HEK293T (cell line): ENCODE results near the gene STN1.
"Not testable (repeated sequence)": the region's sequence is repeated elsewhere in the genome, so short reads cannot be mapped to it uniquely, and the experiment has no call there.

Experiments
- CTCF ChIA-PET: fragments of 350-600 bp; formaldehyde crosslinking; extraction: SDS; loops from one replicate; lab custom pipeline; 2021; ENCODE audit warnings: antibody characterized with exemption, inconsistent platforms; lab: Yijun Ruan, JAX
- POLR2A ChIA-PET: fragments of 350-600 bp; formaldehyde crosslinking; extraction: SDS; loops from one replicate; lab custom pipeline; 2020; ENCODE audit warnings: antibody characterized with exemption, inconsistent platforms; lab: Yijun Ruan, JAX
- DNase-seq: peaks from one replicate; pipeline ENCODE4 v3.0.0; 2012; ENCODE audit warnings: mixed read lengths; ENCODE audit errors: extremely low spot score
- ARNT ChIP-seq: fragments of 450-650 bp; IDR thresholded peaks from 2 replicates; pipeline ENCODE4 v1.6.1; 2017; ENCODE audit warnings: mild to moderate bottlenecking
- BHLHE40 ChIP-seq: fragments of 450-650 bp; IDR thresholded peaks from 2 replicates; pipeline ENCODE4 v1.6.1; 2016; ENCODE audit warnings: mild to moderate bottlenecking, moderate library complexity, borderline replicate concordance
- CTBP1 ChIP-seq: fragments of 450-650 bp; IDR thresholded peaks from 2 replicates; pipeline ENCODE4 v1.6.1; 2016; ENCODE audit warnings: borderline replicate concordance
- ELF4 ChIP-seq: fragments of 450-650 bp; IDR thresholded peaks from 2 replicates; pipeline ENCODE4 v1.6.1; 2017; ENCODE audit warnings: antibody characterized with exemption
- FOXA1 ChIP-seq: fragments of 450-650 bp; IDR thresholded peaks from 2 replicates; pipeline ENCODE4 v1.6.1; 2016; ENCODE audit warnings: mild to moderate bottlenecking
- FOXK2 ChIP-seq: fragments of 450-650 bp; IDR thresholded peaks from 2 replicates; pipeline ENCODE4 v1.6.1; 2016; ENCODE audit warnings: mild to moderate bottlenecking
- FOXM1 ChIP-seq: fragments of 450-650 bp; IDR thresholded peaks from 2 replicates; pipeline ENCODE4 v1.6.1; 2017; ENCODE audit warnings: mild to moderate bottlenecking, borderline replicate concordance
- HDGF ChIP-seq: fragments of 450-650 bp; IDR thresholded peaks from 2 replicates; pipeline ENCODE4 v1.6.1; 2017; ENCODE audit warnings: antibody characterized with exemption, borderline replicate concordance
- L3MBTL2 ChIP-seq: fragments of 450-650 bp; conservative IDR thresholded peaks from 2 replicates; pipeline ENCODE4 v1.6.1; 2016; ENCODE audit warnings: mild to moderate bottlenecking
- LEF1 ChIP-seq: fragments of 450-650 bp; IDR thresholded peaks from 2 replicates; pipeline ENCODE4 v1.6.1; 2017; ENCODE audit warnings: mild to moderate bottlenecking, borderline replicate concordance
- NFRKB ChIP-seq: fragments of 450-650 bp; IDR thresholded peaks from 2 replicates; pipeline ENCODE4 v1.6.1; 2016; ENCODE audit warnings: mild to moderate bottlenecking, moderate library complexity
- SP1 ChIP-seq: fragments of 450-650 bp; IDR thresholded peaks from 2 replicates; pipeline ENCODE4 v1.6.1; 2017
- SUZ12 ChIP-seq: fragments of 450-650 bp; IDR thresholded peaks from 2 replicates; pipeline ENCODE4 v1.6.1; 2016; ENCODE audit warnings: mild to moderate bottlenecking
- TARDBP ChIP-seq: fragments of 450-650 bp; IDR thresholded peaks from 2 replicates; pipeline ENCODE4 v1.6.1; 2016
- ZNF384 ChIP-seq: fragments of 450-650 bp; IDR thresholded peaks from 2 replicates; pipeline ENCODE4 v1.6.1; 2016
- TF ChIP-seq, protein P1 (sequence below): fragments of 450-650 bp; IDR thresholded peaks from 2 replicates; pipeline ENCODE4 v1.6.1; 2016

The STN1 gene

DNA sequence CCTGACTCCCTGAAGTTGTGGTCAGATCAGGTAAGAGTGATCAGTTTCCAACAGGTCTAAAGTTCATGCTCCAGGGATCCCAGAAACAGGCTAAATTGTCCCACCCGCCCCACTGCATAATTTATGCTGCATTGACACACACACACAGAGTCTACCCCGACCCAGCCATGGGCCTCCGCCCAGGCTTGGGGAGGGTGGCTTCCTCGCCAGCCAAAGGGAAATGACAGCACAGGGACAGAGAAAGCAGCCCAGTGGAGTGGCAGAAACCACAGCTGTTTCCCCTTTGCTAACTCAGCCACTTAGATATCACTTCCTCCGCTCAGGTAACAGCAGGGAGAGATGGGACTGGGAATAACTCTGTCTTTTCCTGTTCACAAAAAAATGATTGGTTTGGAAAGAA, 72.0 kb downstream of the STN1 start:
- TF ChIP-seq SP1, result no peak
- POLR2A ChIA-PET, result no interaction called here
- no peak for DNase-seq
- CTCF ChIA-PET, result no interaction called here

DNA sequence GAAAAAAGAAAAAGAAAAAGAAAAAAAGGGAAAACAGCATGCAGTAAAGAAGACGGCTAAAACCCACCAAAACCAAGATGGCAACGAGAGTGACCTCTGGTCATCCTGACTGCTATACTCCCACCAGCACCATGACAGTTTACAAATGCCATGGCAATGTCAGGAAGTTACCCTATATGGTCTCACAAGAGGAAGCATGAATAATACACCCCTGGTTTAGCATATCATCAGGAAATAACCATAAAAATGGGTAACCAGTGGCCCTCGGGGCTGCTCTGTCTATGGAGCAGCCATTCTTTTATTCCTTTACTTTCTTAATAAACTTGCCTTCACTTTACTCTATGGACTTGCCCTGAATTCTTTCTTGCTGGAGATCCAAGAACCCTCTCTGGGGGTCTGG, 72.6 kb downstream of the STN1 start:
- CTCF ChIA-PET, DNase-seq, POLR2A ChIA-PET: not testable (repeated sequence)

DNA sequence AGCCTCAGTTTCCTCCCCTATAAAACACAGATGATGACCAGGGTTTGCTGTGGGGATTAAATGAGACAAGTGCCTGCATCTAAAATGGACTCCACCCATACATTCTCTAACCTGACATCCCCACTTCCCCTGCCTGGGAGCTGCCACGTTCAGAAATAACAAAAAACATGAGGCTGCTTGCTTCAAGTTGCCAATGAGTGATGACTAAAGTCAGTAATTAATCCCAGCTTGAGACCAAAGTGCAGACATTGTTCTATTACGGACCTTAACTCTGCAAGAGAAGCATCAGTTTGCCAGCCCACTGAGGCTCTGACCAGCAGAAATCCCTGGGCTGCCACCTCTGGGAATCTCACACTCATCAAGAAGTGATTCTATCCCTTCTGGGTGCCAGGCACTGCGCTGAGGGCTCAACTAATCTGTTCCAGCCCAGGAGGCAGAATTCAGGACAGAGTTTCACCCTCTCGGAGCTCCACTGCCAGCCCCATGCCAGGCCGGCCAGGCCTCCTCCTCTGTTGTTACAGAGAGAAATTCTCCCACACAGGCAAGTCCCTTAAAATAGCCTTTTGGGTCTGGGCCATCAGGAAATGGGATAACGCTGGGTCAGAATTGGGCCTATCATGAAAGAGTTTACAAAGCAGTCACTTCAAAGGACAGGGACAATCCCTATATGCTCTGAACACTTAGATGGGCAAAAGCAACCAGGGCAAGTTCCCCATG, 74.0 kb downstream of the STN1 start:
- POLR2A ChIA-PET, result no interaction called here
- DNase-seq, result no peak
- CTCF ChIA-PET, result interaction anchor here (0.6 kb wide), 1 partner anchor 148 kb away, joined by 3 read pairs; no protein-coding TSS in a partner anchor
- no peak for TF ChIP-seq L3MBTL2
- TF ChIP-seq LEF1, result no peak
- TF ChIP-seq FOXA1, result no peak
- no peak for TF ChIP-seq NFRKB
- no peak for TF ChIP-seq ELF4
- no peak for TF ChIP-seq CTBP1
- TF ChIP-seq BHLHE40, result no peak
- TF ChIP-seq TARDBP, result no peak
- TF ChIP-seq SP1, result no peak
- TF ChIP-seq, protein P1, sequence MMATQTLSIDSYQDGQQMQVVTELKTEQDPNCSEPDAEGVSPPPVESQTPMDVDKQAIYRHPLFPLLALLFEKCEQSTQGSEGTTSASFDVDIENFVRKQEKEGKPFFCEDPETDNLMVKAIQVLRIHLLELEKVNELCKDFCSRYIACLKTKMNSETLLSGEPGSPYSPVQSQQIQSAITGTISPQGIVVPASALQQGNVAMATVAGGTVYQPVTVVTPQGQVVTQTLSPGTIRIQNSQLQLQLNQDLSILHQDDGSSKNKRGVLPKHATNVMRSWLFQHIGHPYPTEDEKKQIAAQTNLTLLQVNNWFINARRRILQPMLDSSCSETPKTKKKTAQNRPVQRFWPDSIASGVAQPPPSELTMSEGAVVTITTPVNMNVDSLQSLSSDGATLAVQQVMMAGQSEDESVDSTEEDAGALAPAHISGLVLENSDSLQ, result no peak

- POLR2A ChIA-PET, result interaction anchor here (1.2 kb wide), 1 partner anchor 12 kb away, joined by 3 read pairs; the partner anchor contains the start of gene SH3PXD2A
- CTCF ChIA-PET, result interaction anchor here (0.6 kb wide), 1 partner anchor 1849 kb away, joined by 5 read pairs; no protein-coding TSS in a partner anchor
- DNase-seq, result no peak
- TF ChIP-seq L3MBTL2 (no peak), FOXM1 (no peak), LEF1 (no peak), SP1 (no peak), ARNT (no peak)
- TF ChIP-seq, protein P1, result no peak
These were observed 74.9 kb downstream of the STN1 start for GRCh38 chr10:103843045-103843444.

DNA sequence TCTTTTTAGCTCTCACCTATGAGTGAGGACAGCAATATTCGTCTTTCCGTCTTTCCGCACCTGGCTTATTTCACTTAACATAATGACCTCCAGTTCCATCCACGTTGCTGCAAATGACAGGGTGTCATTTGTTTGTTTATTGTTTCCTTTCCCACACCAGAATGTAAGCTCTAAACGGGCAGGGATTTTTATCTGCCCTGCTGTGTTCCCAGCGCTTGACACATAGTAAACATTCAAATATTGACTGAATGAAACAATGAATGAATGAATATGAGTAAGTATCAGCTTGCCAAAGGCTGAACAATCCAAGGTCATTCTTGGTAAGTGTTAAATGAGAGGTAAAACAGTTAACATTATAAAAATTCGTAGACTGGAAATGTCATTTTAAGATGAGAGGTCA, 75.4 kb downstream of the STN1 start:
- ChIA-PET CTCF (interaction anchor here (0.6 kb wide), 1 partner anchor 1850 kb away, joined by 5 read pairs; no protein-coding TSS in a partner anchor), POLR2A (interaction anchor here (1.2 kb wide), 1 partner anchor 12 kb away, joined by 3 read pairs; the partner anchor contains the start of gene SH3PXD2A)
- no peak for DNase-seq
- TF ChIP-seq FOXM1 (no peak), SUZ12 (no peak), ARNT (no peak), ZNF384 (no peak)

DNA sequence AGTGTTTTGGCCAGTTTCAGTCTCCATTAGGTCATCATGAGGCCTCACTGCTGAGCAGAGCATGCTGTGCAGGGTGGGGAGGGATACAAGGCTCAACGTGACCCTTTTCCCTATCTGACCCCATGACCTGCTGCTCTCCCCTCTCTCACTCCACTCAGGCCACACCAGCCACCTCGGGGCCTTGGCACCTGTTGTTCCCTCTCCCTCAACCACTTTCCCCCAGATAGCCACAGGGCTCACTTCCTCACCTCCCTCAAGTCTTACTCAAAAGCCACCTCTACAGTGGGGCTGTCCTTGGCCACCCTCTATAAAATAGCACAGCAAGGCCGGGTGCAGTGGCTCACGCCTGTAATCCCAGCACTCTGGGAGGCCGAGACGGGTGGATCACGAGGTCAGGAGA, 76.5 kb downstream of the STN1 start:
- POLR2A ChIA-PET, result no interaction called here
- no peak for DNase-seq
- TF ChIP-seq FOXA1 (no peak), NFRKB (no peak), TARDBP (no peak), LEF1 (no peak), CTBP1 (no peak), ARNT (no peak), SUZ12 (no peak), ZNF384 (no peak), SP1 (no peak), BHLHE40 (no peak), HDGF (no peak), L3MBTL2 (no peak), FOXK2 (no peak)
- TF ChIP-seq, protein P1, result no peak
- CTCF ChIA-PET, result no interaction called here

DNA sequence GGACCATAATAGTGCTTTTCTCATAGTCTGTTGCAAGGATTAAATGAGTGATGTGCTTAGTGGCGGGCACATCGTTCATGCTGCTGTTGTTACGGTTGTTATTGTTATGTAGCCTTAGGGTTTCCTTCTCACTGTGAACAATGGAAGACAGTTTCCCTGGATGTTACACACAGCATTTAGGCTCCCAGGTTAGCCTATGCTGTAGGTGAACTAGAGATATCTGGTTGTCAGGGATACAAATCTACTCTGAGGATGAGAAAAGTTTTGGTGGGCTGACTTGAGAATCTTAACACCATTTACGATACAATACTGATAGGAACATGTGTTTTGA, 77.3 kb downstream of the STN1 start:
- POLR2A ChIA-PET, result no interaction called here
- TF ChIP-seq ELF4, result no peak
- CTCF ChIA-PET, result interaction anchor here (2.3 kb wide), 1 partner anchor 8 kb away, joined by 8 read pairs; no protein-coding TSS in a partner anchor
- no peak for DNase-seq
